D341Med (cell line): ENCODE measurements around the gene IL1B.

Experiments
- DNase-seq: peaks from one replicate; pipeline ENCODE4 v3.0.0; 2012; ENCODE audit warnings: low spot score

The IL1B gene

GRCh38 chr2:112803691-112804521 is 32.7 kb downstream of the IL1B start:
- no peak for DNase-seq

DNA sequence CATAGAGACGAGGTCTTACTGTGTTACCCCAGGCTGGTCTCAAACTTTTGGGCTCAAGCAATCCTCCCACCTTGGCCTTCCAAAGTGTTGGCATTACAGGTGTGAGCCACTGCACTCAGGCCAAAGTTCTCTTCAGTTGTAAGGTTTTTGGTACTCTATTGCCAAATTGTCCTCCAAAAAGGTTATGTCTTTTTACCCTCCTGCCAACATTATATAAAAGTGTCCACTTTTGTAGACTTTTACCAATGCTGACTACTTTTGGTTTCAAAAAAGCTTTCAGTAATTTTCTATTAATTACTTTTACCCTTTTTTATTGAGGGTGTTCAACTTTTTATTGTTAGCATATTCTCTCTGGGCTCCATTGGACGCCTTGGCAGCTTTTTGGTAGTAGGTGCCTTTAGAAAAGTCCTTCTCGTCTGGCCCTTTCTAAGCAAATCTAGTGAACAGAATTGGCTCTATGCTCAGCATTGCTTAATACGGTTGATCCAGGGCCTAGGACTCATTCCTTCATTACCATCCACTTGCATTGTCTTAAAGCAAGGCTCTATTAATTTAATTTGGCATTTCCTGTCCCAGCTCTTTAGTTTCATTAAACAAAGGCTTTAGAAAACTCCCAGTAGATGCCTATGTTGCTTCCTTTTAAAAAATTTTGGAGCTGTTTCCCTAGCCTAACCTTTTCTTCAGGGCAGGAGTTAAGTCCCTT is 35.5 kb downstream of the IL1B start:
- DNase-seq, result no peak

- DNase-seq, result no peak
These were observed 37.3 kb downstream of the IL1B start for GRCh38 chr2:112798979-112799975.

DNA sequence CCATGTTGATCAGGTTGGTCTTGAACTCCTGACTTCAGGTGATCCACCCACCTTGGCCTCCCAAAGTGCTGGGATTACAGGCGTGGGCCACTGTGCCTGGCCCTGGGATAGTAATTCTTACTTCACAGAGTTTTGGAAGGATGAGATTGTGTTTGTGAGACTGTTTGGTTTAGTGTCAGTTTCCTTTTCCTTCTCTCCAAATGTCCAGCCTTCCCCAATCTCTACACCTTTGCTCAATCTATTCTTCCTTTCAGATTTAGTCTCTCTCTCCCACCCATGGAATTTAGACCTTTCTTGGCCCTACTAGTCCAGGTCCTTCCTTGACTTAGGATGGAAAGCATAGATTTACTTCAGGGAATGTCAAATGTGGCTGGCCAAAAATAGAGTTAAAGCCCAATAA is 40.1 kb downstream of the IL1B start:
- no peak for DNase-seq

DNA sequence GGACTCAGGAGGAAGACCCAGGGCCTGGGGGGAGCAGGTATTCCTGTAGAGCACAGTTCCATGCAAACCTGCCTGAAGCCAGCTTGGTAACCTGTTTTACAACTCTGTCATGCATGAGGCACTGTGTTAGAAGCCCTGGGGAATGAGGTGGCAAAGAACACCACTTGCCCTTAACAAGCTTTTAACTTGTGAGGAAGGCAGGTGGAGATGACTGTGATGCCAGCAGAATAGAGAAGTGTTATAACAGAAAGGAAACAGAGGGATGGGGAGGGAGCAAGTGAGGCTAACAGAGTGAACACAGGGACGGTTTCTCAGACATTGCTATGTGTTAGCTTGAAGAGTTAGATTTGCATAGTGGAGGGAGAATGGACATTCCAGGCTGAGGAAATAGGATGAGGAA is 40.8 kb downstream of the IL1B start:
- no peak for DNase-seq

GRCh38 chr2:112794841-112795240 is 41.7 kb downstream of the IL1B start:
- DNase-seq, result no peak

DNA sequence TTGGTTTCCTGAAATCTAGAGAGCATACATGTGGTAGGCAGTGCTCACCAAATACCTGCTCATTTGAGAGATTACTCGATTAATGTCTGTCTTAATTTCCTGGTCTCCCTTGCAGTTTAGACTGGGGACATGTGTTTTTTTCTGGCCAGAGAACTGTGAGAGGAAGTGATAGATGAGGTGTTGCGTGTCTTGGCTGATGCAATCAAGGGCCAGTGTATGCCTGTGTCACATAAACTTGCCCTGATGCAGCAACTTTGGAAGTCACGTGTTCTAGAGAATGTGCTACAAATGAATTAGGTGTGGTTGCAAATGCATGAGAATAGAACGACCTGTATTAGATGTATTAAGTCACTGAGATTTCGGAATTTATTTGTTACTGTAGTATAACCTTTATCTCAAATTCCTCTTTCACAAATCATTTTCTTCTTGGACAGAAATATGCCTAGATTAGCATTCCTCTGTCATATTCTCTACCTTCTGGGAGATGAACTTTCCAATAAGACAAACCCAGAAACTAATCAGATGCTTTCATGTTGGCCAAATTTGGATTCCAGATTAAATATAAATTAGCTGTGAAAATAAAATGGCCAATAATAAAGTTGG is 42.3 kb downstream of the IL1B start:
- DNase-seq, result no peak

DNA sequence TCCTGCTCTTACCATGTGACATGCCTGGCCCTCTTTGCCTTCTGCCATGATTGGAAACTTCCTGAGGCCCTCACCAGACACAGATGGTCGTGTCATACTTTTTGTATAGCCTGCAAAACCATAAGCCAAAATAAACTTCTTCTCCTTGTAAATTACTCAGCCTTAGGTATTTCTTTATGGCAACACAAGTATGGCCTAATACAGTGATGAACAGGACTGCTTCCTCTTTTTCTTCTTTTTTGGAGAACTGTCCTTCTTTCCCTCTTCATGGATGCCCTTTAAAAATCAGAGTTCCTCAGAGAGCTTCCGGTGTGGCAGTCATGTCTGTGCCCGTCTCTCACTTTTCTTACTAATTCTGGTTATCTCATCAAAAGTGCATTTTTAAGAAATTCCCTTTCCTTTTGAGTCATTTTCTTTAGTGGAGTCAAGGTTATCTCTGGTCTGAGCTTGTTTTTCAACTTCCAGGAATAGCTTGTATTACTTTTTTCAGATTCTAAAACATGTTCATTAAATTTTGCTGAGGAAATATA is 43.1 kb downstream of the IL1B start:
- no peak for DNase-seq

DNA sequence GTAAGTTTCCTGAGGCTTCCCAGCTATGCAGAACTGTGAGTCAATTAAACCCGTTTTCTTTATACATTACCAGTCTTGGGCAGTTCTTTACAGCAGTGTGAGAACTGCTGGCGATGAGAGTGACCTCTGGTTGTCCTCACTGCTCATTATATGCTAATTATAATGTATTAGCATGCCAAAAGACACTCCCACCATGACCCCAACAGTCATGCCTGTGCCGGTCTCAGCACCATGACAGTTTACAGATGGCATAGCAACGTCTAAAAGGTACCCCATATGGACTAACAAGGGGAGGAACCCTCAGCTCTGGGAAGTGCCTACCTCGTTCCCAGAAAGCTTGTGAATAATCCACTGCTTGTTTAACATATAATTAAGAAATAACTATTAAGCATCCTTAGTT is 44.2 kb downstream of the IL1B start:
- DNase-seq, result no peak

- no peak for DNase-seq
These were observed 44.8 kb downstream of the IL1B start for GRCh38 chr2:112791693-112792230.

- DNase-seq, result no peak
These were observed 45.6 kb downstream of the IL1B start for GRCh38 chr2:112791019-112791418.

DNA sequence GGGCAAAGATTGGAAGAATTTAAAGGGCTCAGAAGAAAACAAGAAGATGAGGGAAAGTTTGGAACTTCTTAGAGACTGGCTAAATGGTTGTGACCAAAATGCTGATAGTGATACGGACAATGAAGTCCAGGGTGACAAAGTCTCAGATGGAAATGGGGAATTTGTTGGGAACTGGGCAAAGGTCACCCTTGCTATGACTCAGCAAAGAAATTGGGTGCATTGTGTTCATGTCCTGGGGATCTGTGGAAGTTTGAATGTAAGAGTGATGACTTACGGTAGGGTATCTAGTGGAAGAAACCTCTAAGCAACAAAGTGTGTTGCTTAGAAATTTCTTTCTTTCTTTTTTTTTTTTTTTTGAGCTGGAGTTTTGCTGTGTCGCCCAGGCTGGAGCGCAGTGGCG is 46.3 kb downstream of the IL1B start:
- DNase-seq, result no peak

- no peak for DNase-seq
These were observed 47.4 kb downstream of the IL1B start for GRCh38 chr2:112789186-112789585.

- no peak for DNase-seq
These were observed 47.9 kb downstream of the IL1B start for GRCh38 chr2:112788653-112789052.

GRCh38 chr2:112787729-112788393 is 48.7 kb downstream of the IL1B start:
- DNase-seq, result no peak

DNA sequence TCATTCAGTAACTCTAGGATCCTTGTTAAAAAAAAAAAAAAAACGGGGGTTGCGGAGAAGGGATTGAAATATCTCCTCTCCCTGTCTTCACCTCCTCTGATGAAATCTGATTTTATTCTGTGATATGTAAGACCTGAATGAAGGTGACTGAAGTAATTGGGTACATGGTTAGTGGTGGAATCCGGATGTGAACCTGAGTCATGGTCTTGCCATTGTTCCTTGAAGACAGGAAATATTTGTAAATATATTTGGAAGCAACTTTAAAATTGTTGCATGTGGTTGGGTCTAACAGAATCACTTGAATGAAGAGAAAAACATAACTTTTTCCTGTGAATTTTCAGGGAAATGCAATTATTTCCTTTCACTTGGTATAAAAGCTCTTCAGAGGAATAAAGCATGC is 49.3 kb downstream of the IL1B start:
- no peak for DNase-seq

GRCh38 chr2:112784199-112785189 is 52.1 kb downstream of the IL1B start, which contains the start of gene IL1A:
Gene IL1A, minus strand, starts transcription at chr2:112784493. Its CDS starts 723 bp downstream, at chr2:112783770.
- DNase-seq, result no peak

DNA sequence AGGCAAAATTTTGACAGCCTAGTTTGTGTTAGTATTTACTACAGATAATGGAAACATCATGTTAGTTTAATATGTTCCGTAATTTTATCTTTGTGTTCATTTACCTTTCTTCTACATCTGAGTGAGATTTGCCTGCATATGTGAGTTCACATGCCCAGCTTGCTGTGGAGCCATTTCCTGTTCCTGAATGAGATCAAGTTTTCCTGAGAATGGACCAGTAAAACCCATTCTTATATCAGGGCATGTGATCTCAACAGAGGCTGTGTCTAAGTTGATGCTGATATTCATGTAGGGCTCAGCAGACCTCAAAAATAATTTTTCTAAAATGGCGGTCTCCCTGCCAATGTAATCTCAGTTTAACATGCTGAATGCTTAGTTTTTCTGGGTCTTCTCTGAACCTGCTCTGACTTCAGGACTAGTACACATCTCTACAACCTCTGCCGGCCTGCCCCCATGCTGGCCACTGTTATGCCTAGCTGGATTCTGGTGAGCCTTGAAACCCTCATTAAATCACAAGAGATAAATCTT is 53.3 kb downstream of the IL1B start:
- no peak for DNase-seq

GRCh38 chr2:112782234-112782799 is 54.3 kb downstream of the IL1B start:
- no peak for DNase-seq
